Mesenchymal stem cell (in vitro differentiated cells and primary cell): Measurements from ENCODE around the gene UBE2L3.

ENCODE experiments used
- DNase-seq: peaks from one replicate; pipeline ENCODE4 v3.0.0-alpha.2; 2013
- H2AFZ ChIP-seq: one replicate; pipeline ENCODE4 v1.6.1; 2013; ENCODE audit warnings: low read depth, mild to moderate bottlenecking, control low read depth, inconsistent platforms, low read length, moderate library complexity
- H2AK5ac ChIP-seq: 2 replicates; pipeline ENCODE4 v1.6.1; 2013; ENCODE audit warnings: low read length, moderate library complexity, mild to moderate bottlenecking, inconsistent platforms; ENCODE audit not compliant: severe bottlenecking
- H2BK120ac ChIP-seq: one replicate; pipeline ENCODE4 v1.6.1; 2013; ENCODE audit warnings: low read depth, mild to moderate bottlenecking, inconsistent platforms, low read length, moderate library complexity
- H2BK12ac ChIP-seq, 2 experiments: one replicate each; pipeline ENCODE4 v1.6.1; 2013; ENCODE audit warnings: inconsistent platforms in 2 of 2, low read length in 2 of 2, mild to moderate bottlenecking in 2 of 2, moderate library complexity in 2 of 2, control low read depth in 1 of 2
- H2BK15ac ChIP-seq: one replicate; pipeline ENCODE4 v1.6.1; 2013; ENCODE audit warnings: mild to moderate bottlenecking, low read depth, inconsistent platforms; ENCODE audit not compliant: poor library complexity, severe bottlenecking
- H2BK5ac ChIP-seq: 2 replicates; pipeline ENCODE4 v1.6.1; 2013; ENCODE audit warnings: low read depth, mild to moderate bottlenecking, low read length, control low read depth, inconsistent platforms; ENCODE audit not compliant: poor library complexity, severe bottlenecking
- H3K14ac ChIP-seq, 2 experiments: one replicate each; pipeline ENCODE4 v1.6.1; 2013; ENCODE audit warnings: inconsistent platforms in 2 of 2, low read length in 2 of 2, control low read depth in 1 of 2, mild to moderate bottlenecking in 1 of 2, moderate library complexity in 1 of 2
- H3K18ac ChIP-seq, 2 experiments: one replicate each; pipeline ENCODE4 v1.6.1; 2013; ENCODE audit warnings: inconsistent platforms in 2 of 2, low read length in 2 of 2, control low read depth in 1 of 2, low read depth in 1 of 2, mild to moderate bottlenecking in 1 of 2
- H3K23ac ChIP-seq, 2 experiments: one replicate each; pipeline ENCODE4 v1.6.1; 2013; ENCODE audit warnings: inconsistent platforms in 2 of 2, low read length in 2 of 2, mild to moderate bottlenecking in 2 of 2, moderate library complexity in 2 of 2, control low read depth in 1 of 2
- H3K27ac ChIP-seq: 2 replicates; pipeline ENCODE4 v1.5.1; 2013; ENCODE audit warnings: mild to moderate bottlenecking, moderate library complexity, low read length, control low read depth, inconsistent platforms; ENCODE audit not compliant: poor library complexity, severe bottlenecking
- H3K27me3 ChIP-seq, 2 experiments: 2 replicates each; pipeline versions ENCODE4 v1.6.1 to v1.7.0; 2013; ENCODE audit warnings: low read length in 2 of 2, mild to moderate bottlenecking in 2 of 2, moderate library complexity in 2 of 2, control low read depth in 1 of 2, inconsistent platforms in 1 of 2; ENCODE audit not compliant: control insufficient read depth in 1 of 2, insufficient read depth in 1 of 2
- H3K36me3 ChIP-seq, 2 experiments: 2 replicates each; pipeline versions ENCODE4 v1.6.1 to v1.7.0; 2013; ENCODE audit warnings: low read length in 2 of 2, control low read depth in 1 of 2, inconsistent platforms in 1 of 2, low read depth in 1 of 2, mild to moderate bottlenecking in 1 of 2; ENCODE audit not compliant: insufficient read depth in 2 of 2, control insufficient read depth in 1 of 2
- H3K4ac ChIP-seq, 2 experiments: one replicate each; pipeline ENCODE4 v1.6.1; 2013; ENCODE audit warnings: inconsistent platforms in 2 of 2, low read length in 2 of 2, mild to moderate bottlenecking in 2 of 2, moderate library complexity in 2 of 2, control low read depth in 1 of 2, low read depth in 1 of 2
- H3K4me1 ChIP-seq: 2 replicates; pipeline ENCODE4 v1.6.1; 2013; ENCODE audit warnings: low read depth, low read length, control low read depth; ENCODE audit not compliant: control insufficient read depth, insufficient read depth
- H3K4me2 ChIP-seq: 2 replicates; pipeline ENCODE4 v1.6.1; 2013; ENCODE audit warnings: low read length, mild to moderate bottlenecking, inconsistent platforms; ENCODE audit not compliant: poor library complexity, severe bottlenecking
- H3K4me3 ChIP-seq, 2 experiments: 2 replicates each; pipeline versions ENCODE4 v1.5.1 to v1.7.0; 2013; ENCODE audit warnings: low read length in 2 of 2, mild to moderate bottlenecking in 2 of 2, control low read depth in 1 of 2, low read depth in 1 of 2; ENCODE audit not compliant: insufficient read depth in 1 of 2
- H3K79me1 ChIP-seq: replicated peaks from 2 replicates; pipeline ENCODE4 v1.6.1; 2013; ENCODE audit warnings: mild to moderate bottlenecking, control low read depth, low read length, inconsistent platforms; ENCODE audit not compliant: poor library complexity, severe bottlenecking
- H3K9ac ChIP-seq: 2 replicates; pipeline ENCODE4 v1.7.0; 2013; ENCODE audit warnings: mild to moderate bottlenecking, low read length, moderate library complexity
- H3K9me3 ChIP-seq: 2 replicates; pipeline ENCODE4 v1.7.0; 2013; ENCODE audit warnings: mild to moderate bottlenecking, low read length; ENCODE audit not compliant: control insufficient read depth
- H4K8ac ChIP-seq: one replicate; pipeline ENCODE4 v1.6.1; 2013; ENCODE audit warnings: inconsistent platforms, mild to moderate bottlenecking, low read length, moderate library complexity
- H4K91ac ChIP-seq: one replicate; pipeline ENCODE4 v1.6.1; 2013; ENCODE audit warnings: mild to moderate bottlenecking, low read length, inconsistent platforms
- WGBS: methylation state at CpG from one replicate; pipeline ENCODE4 v1.1.7; 2013; ENCODE audit warnings: mixed read lengths; 5-methylcytosine and 5-hydroxymethylcytosine counted together

UBE2L3 gene

DNA sequence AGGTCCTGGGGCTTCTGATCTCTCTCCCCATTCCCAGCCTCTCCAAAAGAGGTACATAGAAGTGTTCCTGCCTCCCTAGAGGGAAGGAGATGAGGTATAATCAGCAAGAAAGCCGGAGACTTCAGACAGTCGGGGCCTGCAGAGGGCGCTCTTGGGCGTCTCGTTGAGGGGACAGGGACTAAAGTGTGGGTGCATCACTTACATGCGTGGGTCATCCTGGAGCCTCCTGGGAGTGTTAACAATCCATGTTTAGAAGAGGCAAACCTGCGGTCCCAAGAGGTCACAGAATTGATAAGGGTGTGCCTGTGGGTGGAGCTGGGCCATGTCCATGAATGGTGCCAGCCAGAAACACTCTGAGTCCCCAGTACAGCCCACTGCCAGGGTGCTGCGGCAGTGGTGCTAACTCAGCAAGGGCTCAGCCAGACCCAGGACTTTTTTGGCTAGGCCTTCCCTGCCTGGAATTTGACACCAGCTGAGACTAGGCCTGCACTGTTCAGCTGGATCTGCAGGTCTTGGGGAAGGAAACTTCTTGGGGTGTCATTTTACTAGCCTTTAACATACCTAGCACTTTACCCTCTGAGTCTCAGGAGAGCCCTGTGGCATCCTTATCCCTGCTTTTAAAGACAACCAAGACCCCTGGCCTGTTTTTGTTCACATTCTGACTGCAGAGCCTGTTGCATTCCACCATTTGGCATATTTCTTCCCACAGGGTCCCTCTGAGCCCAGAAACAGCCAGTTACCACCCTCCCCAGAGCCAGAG lies 56.8 kb downstream of the UBE2L3 start:
- H2BK5ac ChIP-seq: no peak overlapping the region
- no peak overlapping the region for H2BK120ac ChIP-seq
- H3K23ac ChIP-seq: no peak overlapping the region
- no peak overlapping the region for H3K4me2 ChIP-seq
- DNase-seq: no peak
- H3K4me1 ChIP-seq: peaks cover 36% of the 10 kb centered on the region
- H3K4ac ChIP-seq: no peak overlapping the region
- no peaks in the 10 kb centered on the region for H3K9me3 ChIP-seq
- no peak overlapping the region for H3K9ac ChIP-seq
- H2BK15ac ChIP-seq: peak overlapping the region; percentile 73
- H2AFZ ChIP-seq: no peak overlapping the region
- H4K8ac ChIP-seq: peak overlapping the region; percentile 47
- no peak overlapping the region for H2BK12ac ChIP-seq
- no peak overlapping the region for H3K27ac ChIP-seq
- H3K14ac ChIP-seq: no peak overlapping the region
- H3K79me1 ChIP-seq: peaks cover 40% of the 10 kb centered on the region
- no peak overlapping the region for H3K18ac ChIP-seq
- no peak overlapping the region for H3K4me3 ChIP-seq
- H2AK5ac ChIP-seq: no peak overlapping the region
- peaks cover 32 to 76% of the 10 kb centered on the region in 2 experiments for H3K36me3 ChIP-seq
- WGBS: 67% methylated on average over 8 of the region's 8 CpGs
- no peaks in the 10 kb centered on the region for H3K27me3 ChIP-seq
- H4K91ac ChIP-seq: no peak overlapping the region

DNA sequence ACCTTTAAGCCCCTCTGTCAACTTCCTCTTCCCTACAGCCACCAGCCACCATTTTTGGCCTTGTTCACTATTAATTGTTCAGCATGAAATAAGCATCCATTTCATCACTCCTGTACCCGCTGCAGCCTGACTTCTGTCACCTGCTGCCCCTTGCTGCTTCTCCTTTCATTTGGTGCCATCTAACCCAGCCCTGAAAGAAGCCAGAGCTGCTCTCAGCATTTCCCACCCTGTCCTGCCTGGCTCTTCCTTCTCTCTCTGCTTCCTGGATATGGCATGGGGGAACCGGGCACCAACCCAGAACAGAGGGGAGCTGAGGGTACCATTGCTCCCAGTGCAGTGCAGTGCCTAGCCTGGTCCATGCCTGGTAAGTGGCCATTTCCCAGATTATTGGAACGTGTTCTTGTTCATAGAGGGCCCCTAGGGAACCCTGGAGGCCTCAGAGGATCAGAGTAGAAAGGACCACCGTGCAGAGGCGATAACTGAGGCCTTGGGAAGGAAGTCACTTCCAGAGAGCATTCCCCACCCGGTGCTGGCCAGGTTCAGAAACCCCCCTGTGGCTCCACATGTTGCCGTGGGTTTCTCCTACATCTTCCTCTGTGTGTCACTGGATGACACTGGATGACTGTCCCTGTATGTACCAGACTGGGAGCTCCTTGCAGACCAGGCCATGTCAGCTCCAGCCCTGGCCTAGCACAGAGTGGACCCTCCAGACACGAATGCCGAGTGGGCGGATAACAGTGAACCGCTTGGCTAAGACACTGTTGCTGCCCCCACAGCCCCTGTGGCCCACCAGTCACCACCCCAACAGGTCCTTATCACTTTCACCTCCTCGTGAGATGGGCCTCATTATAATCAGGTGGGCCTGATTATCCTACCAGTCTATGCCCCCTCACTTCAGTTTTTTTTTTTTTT lies 57.6 kb downstream of the UBE2L3 start:
- no peak overlapping the region for H2AK5ac ChIP-seq
- H3K27ac ChIP-seq: no peak overlapping the region
- H4K91ac ChIP-seq: no peak overlapping the region
- no peak for DNase-seq
- H3K14ac ChIP-seq: no peak overlapping the region
- H3K9ac ChIP-seq: no peak overlapping the region
- H3K27me3 ChIP-seq: no peaks in the 10 kb centered on the region
- H3K36me3 ChIP-seq: peaks cover 30 to 71% of the 10 kb centered on the region in 2 experiments
- H3K4me3 ChIP-seq: no peak overlapping the region
- H2AFZ ChIP-seq: no peak overlapping the region
- 95% methylated on average over 12 of the region's 12 CpGs for WGBS
- no peaks in the 10 kb centered on the region for H3K9me3 ChIP-seq
- peaks cover 31% of the 10 kb centered on the region for H3K4me1 ChIP-seq
- H2BK120ac ChIP-seq: no peak overlapping the region
- H4K8ac ChIP-seq: peak overlapping the region; percentile 27
- peaks cover 40% of the 10 kb centered on the region for H3K79me1 ChIP-seq
- H3K4ac ChIP-seq: no peak overlapping the region
- no peak overlapping the region for H2BK5ac ChIP-seq
- H3K23ac ChIP-seq: no peak overlapping the region
- no peak overlapping the region for H3K18ac ChIP-seq
- H2BK15ac ChIP-seq: no peak overlapping the region
- no peak overlapping the region for H2BK12ac ChIP-seq
- H3K4me2 ChIP-seq: no peak overlapping the region

- no peak overlapping the region for H3K18ac ChIP-seq
- H3K4me3 ChIP-seq: no peak overlapping the region
- H2AFZ ChIP-seq: no peak overlapping the region
- no peak overlapping the region for H2BK15ac ChIP-seq
- no peak overlapping the region for H3K14ac ChIP-seq
- no peak overlapping the region for H3K4me2 ChIP-seq
- H3K4ac ChIP-seq: no peak overlapping the region
- H2AK5ac ChIP-seq: no peak overlapping the region
- peaks cover 37% of the 10 kb centered on the region for H3K79me1 ChIP-seq
- WGBS: 81% methylated on average over 4 of the region's 4 CpGs
- no peak overlapping the region for H2BK120ac ChIP-seq
- peaks cover 24% of the 10 kb centered on the region for H3K4me1 ChIP-seq
- no peak overlapping the region for H3K27ac ChIP-seq
- no peak overlapping the region for H2BK12ac ChIP-seq
- H3K27me3 ChIP-seq: no peaks in the 10 kb centered on the region
- no peaks in the 10 kb centered on the region for H3K9me3 ChIP-seq
- no peak overlapping the region for H4K8ac ChIP-seq
- H3K9ac ChIP-seq: no peak overlapping the region
- H3K36me3 ChIP-seq: peaks cover 23 to 63% of the 10 kb centered on the region in 2 experiments
- H3K23ac ChIP-seq: no peak overlapping the region
- DNase-seq: no peak
- H2BK5ac ChIP-seq: no peak overlapping the region
- H4K91ac ChIP-seq: no peak overlapping the region
Observed at GRCh38 chr22:21626073-21626734, 58.7 kb downstream of the UBE2L3 start.
